Panc1 (cell line): Measurements from ENCODE around the gene NOC2L. TPM values are rescaled to one million over a fixed set of nuclear protein-coding genes. Genes with fewer than 3 reads are reported as not detected.

Source experiments
- ATAC-seq: fragments of 200-7000 bp; cut with Tn5 transposase; 2 replicates; pipeline ENCODE4 v1.9.1; 2020; ENCODE audit warnings: mild to moderate bottlenecking, moderate library complexity
- Bru-seq: library from RNA; stranded (reverse); fragments of 400-500 nt; gene quantifications from one replicate; lab custom pipeline; 2021; lab: Mats Ljungman, UMichigan
- BruChase-seq, 2 experiments: library from RNA; stranded (reverse); fragments of 400-500 nt; gene quantifications; one replicate each; lab custom pipeline; 2021; lab: Mats Ljungman, UMichigan
- BruUV-seq: library from RNA; stranded (reverse); fragments of 400-500 nt; replicated peaks from 2 replicates; lab custom pipeline; 2021; lab: Mats Ljungman, UMichigan
- CTCF ChIA-PET: fragments of 300-600 bp; sonication (Branson Sonifier 250); formaldehyde crosslinking; loops from one replicate; lab custom pipeline; 2022; ENCODE audit warnings: antibody characterized with exemption; lab: Charles Lee
- POLR2A ChIA-PET: fragments of 300-600 bp; sonication (Branson Sonifier 250); formaldehyde crosslinking; loops from one replicate; lab custom pipeline; 2022; ENCODE audit warnings: antibody characterized with exemption; lab: Charles Lee
- DNase-seq: peaks from one replicate; pipeline ENCODE4 v3.0.0-alpha.2; 2010; ENCODE audit warnings: low read depth, low spot score
- H3K27ac ChIP-seq: 2 replicates; pipeline ENCODE4 v1.5.1; 2011; ENCODE audit warnings: mild to moderate bottlenecking, low read length, inconsistent platforms
- H3K27me3 ChIP-seq: fragments of 200-500 bp; sonication (Bioruptor generic); 2 replicates; pipeline ENCODE4 v1.6.0; 2014; ENCODE audit warnings: low read length, inconsistent platforms; ENCODE audit not compliant: control insufficient read depth, insufficient read depth
- H3K36me3 ChIP-seq: fragments of 200-500 bp; sonication (Bioruptor generic); 2 replicates; pipeline ENCODE4 v1.5.1; 2014; ENCODE audit warnings: inconsistent platforms, mild to moderate bottlenecking, low read length, moderate library complexity; ENCODE audit not compliant: control insufficient read depth, insufficient read depth
- H3K4me1 ChIP-seq: 2 replicates; pipeline ENCODE4 v1.5.1; 2011; ENCODE audit warnings: inconsistent platforms, mild to moderate bottlenecking, low read length, moderate library complexity; ENCODE audit not compliant: control insufficient read depth, insufficient read depth
- H3K4me3 ChIP-seq, 2 experiments: 2 replicates each; pipeline ENCODE4 v1.5.1; 2011 to 2012; ENCODE audit warnings: low read depth in 2 of 2, low read length in 2 of 2, mild to moderate bottlenecking in 2 of 2, inconsistent platforms in 1 of 2, moderate library complexity in 1 of 2
- H3K9me3 ChIP-seq: fragments of 200-500 bp; sonication (Bioruptor generic); 2 replicates; pipeline ENCODE4 v1.5.1; 2014; ENCODE audit warnings: low read depth, mild to moderate bottlenecking, inconsistent platforms, low read length, moderate library complexity; ENCODE audit not compliant: control insufficient read depth, insufficient read depth
- CTCF ChIP-seq: fragments of 450-650 bp; IDR thresholded peaks from 2 replicates; pipeline ENCODE4 v1.5.1; 2017; ENCODE audit warnings: mild to moderate bottlenecking
- POLR2AphosphoS5 ChIP-seq: IDR thresholded peaks from 2 replicates; pipeline ENCODE4 v1.6.1; 2012; ENCODE audit warnings: mild to moderate bottlenecking, low read depth, low read length, moderate library complexity
- REST ChIP-seq, 2 experiments: IDR thresholded peaks; 2 replicates each; pipeline ENCODE4 v1.6.1; 2011 to 2012; ENCODE audit warnings: low read depth in 2 of 2, control low read depth in 1 of 2, low read length in 1 of 2, mild to moderate bottlenecking in 1 of 2, moderate library complexity in 1 of 2; ENCODE audit not compliant: insufficient read depth in 1 of 2
- SIN3A ChIP-seq: IDR thresholded peaks from 2 replicates; pipeline ENCODE4 v1.6.1; 2012; ENCODE audit warnings: low read depth, mild to moderate bottlenecking, low read length, moderate library complexity, borderline replicate concordance; ENCODE audit not compliant: insufficient read depth
- TCF7L2 ChIP-seq: IDR thresholded peaks from 2 replicates; pipeline ENCODE4 v1.6.1; 2011; ENCODE audit warnings: mild to moderate bottlenecking, low read depth, low read length, inconsistent platforms
- in situ Hi-C: cut with HindIII; loops from 2 replicates; pipeline ENCODE4 v1.10.0; 2016; ENCODE audit warnings: low sequenced_read_pairs, low pct_unique_long_range_greater_than_20kb
- intact Hi-C: fragments of 100-400 bp; cut with micrococcal nuclease; formaldehyde crosslinking; loops from one replicate; pipeline ENCODE4 v1.10.0; 2022; ENCODE audit not compliant: unreplicated experiment
- long read RNA-seq: library from polyadenylated mRNA; unstranded; transcript quantifications from one replicate; pipeline ENCODE4 v2.0.0, GENCODE V29; 2021; ENCODE audit not compliant: unreplicated experiment
- polyA plus RNA-seq: library from polyadenylated mRNA; unstranded; fragments of >200 nt; gene quantifications from one replicate; pipeline ENCODE4 v1.2.1, GENCODE V29; 2012; ENCODE audit warnings: missing spikeins; ENCODE audit not compliant: insufficient read length
- total RNA-seq: library from RNA; stranded (reverse); gene quantifications from one replicate; pipeline ENCODE4 v1.2.1, GENCODE V29; 2021; ENCODE audit not compliant: unreplicated experiment

Gene NOC2L
- total RNA-seq = 193 TPM
- polyA plus RNA-seq = 179 TPM
- Bru-seq, nascent RNA = percentile 81 among the genes with signal in this experiment
- percentile 90 among the genes with signal in this experiment for BruChase-seq, experiment 1, labeled RNA remaining after a 2-hour chase
- percentile 94 among the genes with signal in this experiment for BruChase-seq, experiment 2, labeled RNA remaining after a 6-hour chase
- long read RNA-seq, transcript NOC2L-202 (2 exons, 878 nt) = minor isoform, 8 of 934 reads
- long read RNA-seq, transcript NOC2L-201 (19 exons, 2,790 nt) = major isoform, 397 of 934 reads
- long read RNA-seq, partial matches to known transcripts = 93 of 934 reads
- long read RNA-seq, other reads (novel, unspliced or antisense) = 436 of 934 reads

GRCh38 chr1:958823-959730 lies at the start of gene NOC2L:
TSS of gene NOC2L (minus strand) at chr1:959256. CDS start at chr1:959240, 16 bp downstream.
- H3K4me3 ChIP-seq = peak within 1 kb of the TSS; percentile 85 to 99
- H3K27me3 ChIP-seq = no peaks in the 10 kb centered on the region
- H3K27ac ChIP-seq = peak within 1 kb of the TSS; percentile 95
- TSS peak; percentile 87 for BruUV-seq
- H3K9me3 ChIP-seq = no peaks in the 10 kb centered on the region
- intact Hi-C loops (no loop called here), in situ Hi-C loops (no loop called here)
- peaks cover 15% of the 10 kb centered on the region for H3K36me3 ChIP-seq
- peaks cover 7% of the 10 kb centered on the region for H3K4me1 ChIP-seq
- TF ChIP-seq SIN3A (peak; percentile 90; the same call in 1 of the 2 replicates), CTCF (no peak), REST (IDR thresholded peaks at IDR 0.05; ENCODE audit: insufficient read depth in 1 of 2, low read depth in 2 of 2, low read length in 1 of 2) (no peak), POLR2AphosphoS5 (peak; percentile 77; the same call in 1 of the 2 replicates), TCF7L2 (no peak)
- peak; percentile 89 for ATAC-seq
- CTCF ChIA-PET = interaction anchor here (0.6 kb wide), 1 partner anchor 17 kb away, joined by 3 read pairs; no protein-coding TSS in a partner anchor
- DNase-seq = no peak
- POLR2A ChIA-PET = interaction anchor here (0.5 kb wide), 1 partner anchor 26 kb away, joined by 12 read pairs; no protein-coding TSS in a partner anchor

GRCh38 chr1:1006305-1007159 lies 47.5 kb upstream of the NOC2L start:
- intact Hi-C loops = no loop called here
- ATAC-seq = no peak
- in situ Hi-C loops = no loop called here
- Histone ChIP-seq H3K36me3 (no peaks in the 10 kb centered on the region), H3K27ac (no peak overlapping the region), H3K4me1 (peaks cover 24% of the 10 kb centered on the region), H3K9me3 (no peaks in the 10 kb centered on the region), H3K27me3 (no peaks in the 10 kb centered on the region), H3K4me3 (no peak overlapping the region)
- no peak for DNase-seq
- BruUV-seq = no TSS peak
- TF ChIP-seq SIN3A = no peak
- TF ChIP-seq POLR2AphosphoS5 = no peak
- no peak for TF ChIP-seq CTCF
- TF ChIP-seq REST (IDR thresholded peaks at IDR 0.05; ENCODE audit: insufficient read depth in 1 of 2, low read depth in 2 of 2, low read length in 1 of 2) = no peak
- TF ChIP-seq TCF7L2 = no peak
- ChIA-PET POLR2A (no interaction called here), CTCF (interaction anchor here (0.6 kb wide), 1 partner anchor 174 kb away, joined by 3 read pairs; no protein-coding TSS in a partner anchor)
